Measurements from ENCODE around the gene SIK1. TPM values are rescaled to one million over a fixed set of nuclear protein-coding genes. Genes with fewer than 3 reads are reported as not detected.
A peak's percentile ranks its signal among the peaks of the same experiment; 100 is the strongest.
"Not testable (repeated sequence)": the region's sequence is repeated elsewhere in the genome, so short reads cannot be mapped to it uniquely, and the experiment has no call there.

Gene SIK1
- polyA plus RNA-seq, 1 donor (not counting 4 experiments of a cell fraction or from before 2014, with no cell fraction given) = 49.6 TPM

- H3K27ac ChIP-seq (ENCODE audit: control insufficient read depth, insufficient read depth, low read length); H3K9ac ChIP-seq (ENCODE audit: control insufficient read depth, extremely low read depth, insufficient read depth, low read length); DNase-seq (ENCODE audit: low read depth, low spot score); H3K27me3 ChIP-seq (ENCODE audit: control insufficient read depth, extremely low read depth, insufficient read depth, low read length); H3K9me3 ChIP-seq (ENCODE audit: control insufficient read depth, low read depth, low read length); H3K79me2 ChIP-seq (ENCODE audit: control insufficient read depth, insufficient read depth, low read length); H2AFZ ChIP-seq (ENCODE audit: control insufficient read depth, low read length); H3K4me1 ChIP-seq (ENCODE audit: control insufficient read depth, extremely low read depth, insufficient read depth, low read length); H4K20me1 ChIP-seq (ENCODE audit: control insufficient read depth, extremely low read depth, insufficient read depth, low read length); H3K4me3 ChIP-seq (ENCODE audit: control insufficient read depth in 2 of 3, extremely low read depth in 1 of 3, insufficient read depth in 2 of 3, low read depth in 1 of 3, low read length in 3 of 3); H3K9me1 ChIP-seq (ENCODE audit: control insufficient read depth, extremely low read depth, insufficient read depth, low read length); H3K36me3 ChIP-seq (ENCODE audit: control insufficient read depth in 2 of 2, extremely low read depth in 1 of 2, insufficient read depth in 2 of 2, low read length in 2 of 2); H3K4me2 ChIP-seq (ENCODE audit: control insufficient read depth, extremely low read depth, insufficient read depth, low read depth, low read length); FAIRE-seq; dilution Hi-C loops (cut with MboI; ENCODE audit: extremely low pct_ligation_motif_present, low sequenced_read_pairs): not testable (repeated sequence)
Observed at GRCh38 chr21:43460475-43460874, 33.5 kb upstream of the SIK1 start.

- FAIRE-seq = peak; percentile 46
- H3K27me3 ChIP-seq (ENCODE audit: control insufficient read depth, extremely low read depth, insufficient read depth, low read length); H3K9me3 ChIP-seq (ENCODE audit: control insufficient read depth, low read depth, low read length); H3K36me3 ChIP-seq (ENCODE audit: control insufficient read depth in 2 of 2, extremely low read depth in 1 of 2, insufficient read depth in 2 of 2, low read length in 2 of 2); H3K79me2 ChIP-seq (ENCODE audit: control insufficient read depth, insufficient read depth, low read length); H3K27ac ChIP-seq (ENCODE audit: control insufficient read depth, insufficient read depth, low read length); H3K4me1 ChIP-seq (ENCODE audit: control insufficient read depth, extremely low read depth, insufficient read depth, low read length); DNase-seq (ENCODE audit: low read depth, low spot score); H2AFZ ChIP-seq (ENCODE audit: control insufficient read depth, low read length); H3K4me3 ChIP-seq (ENCODE audit: control insufficient read depth in 2 of 3, extremely low read depth in 1 of 3, insufficient read depth in 2 of 3, low read depth in 1 of 3, low read length in 3 of 3); H3K4me2 ChIP-seq (ENCODE audit: control insufficient read depth, extremely low read depth, insufficient read depth, low read depth, low read length); H4K20me1 ChIP-seq (ENCODE audit: control insufficient read depth, extremely low read depth, insufficient read depth, low read length); dilution Hi-C loops (cut with MboI; ENCODE audit: extremely low pct_ligation_motif_present, low sequenced_read_pairs); H3K9me1 ChIP-seq (ENCODE audit: control insufficient read depth, extremely low read depth, insufficient read depth, low read length); H3K9ac ChIP-seq (ENCODE audit: control insufficient read depth, extremely low read depth, insufficient read depth, low read length): not testable (repeated sequence)
Observed at GRCh38 chr21:43458995-43459394, 32.1 kb upstream of the SIK1 start.

- H3K9me3 ChIP-seq (ENCODE audit: control insufficient read depth, low read depth, low read length); H3K4me1 ChIP-seq (ENCODE audit: control insufficient read depth, extremely low read depth, insufficient read depth, low read length); DNase-seq (ENCODE audit: low read depth, low spot score); H3K9me1 ChIP-seq (ENCODE audit: control insufficient read depth, extremely low read depth, insufficient read depth, low read length); H3K27me3 ChIP-seq (ENCODE audit: control insufficient read depth, extremely low read depth, insufficient read depth, low read length); H3K4me2 ChIP-seq (ENCODE audit: control insufficient read depth, extremely low read depth, insufficient read depth, low read depth, low read length); H3K27ac ChIP-seq (ENCODE audit: control insufficient read depth, insufficient read depth, low read length); H3K36me3 ChIP-seq (ENCODE audit: control insufficient read depth in 2 of 2, extremely low read depth in 1 of 2, insufficient read depth in 2 of 2, low read length in 2 of 2); H2AFZ ChIP-seq (ENCODE audit: control insufficient read depth, low read length); H3K79me2 ChIP-seq (ENCODE audit: control insufficient read depth, insufficient read depth, low read length); H3K4me3 ChIP-seq (ENCODE audit: control insufficient read depth in 2 of 3, extremely low read depth in 1 of 3, insufficient read depth in 2 of 3, low read depth in 1 of 3, low read length in 3 of 3); H3K9ac ChIP-seq (ENCODE audit: control insufficient read depth, extremely low read depth, insufficient read depth, low read length); H4K20me1 ChIP-seq (ENCODE audit: control insufficient read depth, extremely low read depth, insufficient read depth, low read length); dilution Hi-C loops (cut with MboI; ENCODE audit: extremely low pct_ligation_motif_present, low sequenced_read_pairs): not testable (repeated sequence)
- FAIRE-seq = peak; percentile 9
Observed at GRCh38 chr21:43456616-43457314, 29.8 kb upstream of the SIK1 start.

- H2AFZ ChIP-seq (ENCODE audit: control insufficient read depth, low read length); H3K27me3 ChIP-seq (ENCODE audit: control insufficient read depth, extremely low read depth, insufficient read depth, low read length); H3K9me3 ChIP-seq (ENCODE audit: control insufficient read depth, low read depth, low read length); H3K4me2 ChIP-seq (ENCODE audit: control insufficient read depth, extremely low read depth, insufficient read depth, low read depth, low read length); H3K79me2 ChIP-seq (ENCODE audit: control insufficient read depth, insufficient read depth, low read length); H3K27ac ChIP-seq (ENCODE audit: control insufficient read depth, insufficient read depth, low read length); H3K36me3 ChIP-seq (ENCODE audit: control insufficient read depth in 2 of 2, extremely low read depth in 1 of 2, insufficient read depth in 2 of 2, low read length in 2 of 2); dilution Hi-C loops (cut with MboI; ENCODE audit: extremely low pct_ligation_motif_present, low sequenced_read_pairs); H3K9ac ChIP-seq (ENCODE audit: control insufficient read depth, extremely low read depth, insufficient read depth, low read length); H3K4me1 ChIP-seq (ENCODE audit: control insufficient read depth, extremely low read depth, insufficient read depth, low read length); DNase-seq (ENCODE audit: low read depth, low spot score); H3K9me1 ChIP-seq (ENCODE audit: control insufficient read depth, extremely low read depth, insufficient read depth, low read length); FAIRE-seq; H4K20me1 ChIP-seq (ENCODE audit: control insufficient read depth, extremely low read depth, insufficient read depth, low read length); H3K4me3 ChIP-seq (ENCODE audit: control insufficient read depth in 2 of 3, extremely low read depth in 1 of 3, insufficient read depth in 2 of 3, low read depth in 1 of 3, low read length in 3 of 3): not testable (repeated sequence)
Observed at GRCh38 chr21:43455717-43456116, 28.8 kb upstream of the SIK1 start.

- H3K27ac ChIP-seq (ENCODE audit: control insufficient read depth, insufficient read depth, low read length); H3K36me3 ChIP-seq (ENCODE audit: control insufficient read depth in 2 of 2, extremely low read depth in 1 of 2, insufficient read depth in 2 of 2, low read length in 2 of 2); dilution Hi-C loops (cut with MboI; ENCODE audit: extremely low pct_ligation_motif_present, low sequenced_read_pairs); H3K9me1 ChIP-seq (ENCODE audit: control insufficient read depth, extremely low read depth, insufficient read depth, low read length); H3K79me2 ChIP-seq (ENCODE audit: control insufficient read depth, insufficient read depth, low read length); H2AFZ ChIP-seq (ENCODE audit: control insufficient read depth, low read length); H3K9ac ChIP-seq (ENCODE audit: control insufficient read depth, extremely low read depth, insufficient read depth, low read length); H4K20me1 ChIP-seq (ENCODE audit: control insufficient read depth, extremely low read depth, insufficient read depth, low read length); DNase-seq (ENCODE audit: low read depth, low spot score); FAIRE-seq; H3K4me2 ChIP-seq (ENCODE audit: control insufficient read depth, extremely low read depth, insufficient read depth, low read depth, low read length); H3K9me3 ChIP-seq (ENCODE audit: control insufficient read depth, low read depth, low read length); H3K4me1 ChIP-seq (ENCODE audit: control insufficient read depth, extremely low read depth, insufficient read depth, low read length); H3K4me3 ChIP-seq (ENCODE audit: control insufficient read depth in 2 of 3, extremely low read depth in 1 of 3, insufficient read depth in 2 of 3, low read depth in 1 of 3, low read length in 3 of 3); H3K27me3 ChIP-seq (ENCODE audit: control insufficient read depth, extremely low read depth, insufficient read depth, low read length): not testable (repeated sequence)
Observed at GRCh38 chr21:43454176-43454575, 27.2 kb upstream of the SIK1 start.
